ENCODE measurements around the gene CARD11. TPM values are rescaled to one million over a fixed set of nuclear protein-coding genes. Genes with fewer than 3 reads are reported as not detected.

Gene CARD11
- total and polyA plus RNA-seq, 2 experiments from 2014 or later: 0.15 TPM; not detected in 1

GRCh38 chr7:2887816-2888215 is 155.9 kb downstream of the CARD11 start:
- no peak for DNase-seq (ENCODE audit: low read depth in 1 of 2, low spot score in 1 of 2)
- TF ChIP-seq CTCF (IDR thresholded peaks at IDR 0.05; ENCODE audit: low read depth, low read length): no peak

GRCh38 chr7:2886900-2887299 is 156.8 kb downstream of the CARD11 start:
- DNase-seq (ENCODE audit: low read depth in 1 of 2, low spot score in 1 of 2): peak; percentile 78 to 90
- Histone ChIP-seq H3K27me3 (no peaks in the 10 kb centered on the region), H3K4me1 (ENCODE audit: low read depth) (no peaks in the 10 kb centered on the region), H3K4me3 (no peak overlapping the region), H3K36me3 (no peaks in the 10 kb centered on the region), H3K27ac (no peak overlapping the region), H3K9me3 (ENCODE audit: low read depth) (no peaks in the 10 kb centered on the region)
- peak; percentile 91 for TF ChIP-seq CTCF (IDR thresholded peaks at IDR 0.05; ENCODE audit: low read depth, low read length)

More at GRCh38 chr7:2887816-2888215, 155.9 kb downstream of the CARD11 start:
- no peaks in the 10 kb centered on the region for H3K4me1 ChIP-seq (ENCODE audit: low read depth)
- H3K9me3 ChIP-seq (ENCODE audit: low read depth): no peaks in the 10 kb centered on the region
- H3K27ac ChIP-seq: no peak overlapping the region
- H3K4me3 ChIP-seq: no peak overlapping the region
- no peaks in the 10 kb centered on the region for H3K36me3 ChIP-seq
- H3K27me3 ChIP-seq: no peaks in the 10 kb centered on the region

- Histone ChIP-seq H3K4me1 (ENCODE audit: low read depth) (no peaks in the 10 kb centered on the region), H3K9me3 (ENCODE audit: low read depth) (no peaks in the 10 kb centered on the region), H3K4me3 (no peak overlapping the region), H3K27ac (no peak overlapping the region), H3K36me3 (no peaks in the 10 kb centered on the region), H3K27me3 (no peaks in the 10 kb centered on the region)
- DNase-seq (ENCODE audit: low read depth in 1 of 2, low spot score in 1 of 2): no peak
- no peak for TF ChIP-seq CTCF (IDR thresholded peaks at IDR 0.05; ENCODE audit: low read depth, low read length)
These were observed 157.3 kb downstream of the CARD11 start for GRCh38 chr7:2886391-2886790.

- Histone ChIP-seq H3K27me3 (no peaks in the 10 kb centered on the region), H3K4me1 (ENCODE audit: low read depth) (no peaks in the 10 kb centered on the region), H3K36me3 (no peaks in the 10 kb centered on the region), H3K27ac (no peak overlapping the region), H3K9me3 (ENCODE audit: low read depth) (no peaks in the 10 kb centered on the region), H3K4me3 (no peak overlapping the region)
- no peak for DNase-seq (ENCODE audit: low read depth in 1 of 2, low spot score in 1 of 2)
- no peak for TF ChIP-seq CTCF (IDR thresholded peaks at IDR 0.05; ENCODE audit: low read depth, low read length)
These were observed 159.5 kb downstream of the CARD11 start for GRCh38 chr7:2884161-2884560.

- no peak for DNase-seq (ENCODE audit: low read depth in 1 of 2, low spot score in 1 of 2)
- Histone ChIP-seq H3K4me3 (no peak overlapping the region), H3K36me3 (no peaks in the 10 kb centered on the region), H3K4me1 (ENCODE audit: low read depth) (no peaks in the 10 kb centered on the region), H3K9me3 (ENCODE audit: low read depth) (no peaks in the 10 kb centered on the region), H3K27ac (no peak overlapping the region), H3K27me3 (no peaks in the 10 kb centered on the region)
- no peak for TF ChIP-seq CTCF (IDR thresholded peaks at IDR 0.05; ENCODE audit: low read depth, low read length)
These were observed 160.6 kb downstream of the CARD11 start for GRCh38 chr7:2883101-2883500.

GRCh38 chr7:2882111-2882510 is 161.6 kb downstream of the CARD11 start:
- no peaks in the 10 kb centered on the region for H3K9me3 ChIP-seq (ENCODE audit: low read depth)
- H3K4me3 ChIP-seq: no peak overlapping the region
- no peaks in the 10 kb centered on the region for H3K36me3 ChIP-seq
- no peaks in the 10 kb centered on the region for H3K27me3 ChIP-seq
- no peak overlapping the region for H3K27ac ChIP-seq
- TF ChIP-seq CTCF (IDR thresholded peaks at IDR 0.05; ENCODE audit: low read depth, low read length): no peak
- no peak for DNase-seq (ENCODE audit: low read depth in 1 of 2, low spot score in 1 of 2)
- H3K4me1 ChIP-seq (ENCODE audit: low read depth): no peaks in the 10 kb centered on the region

All from cardiac muscle cell (in vitro differentiated cells and primary cell).